AG08395 (cell line): Measurements from ENCODE around the gene CDIP1.
A peak's percentile ranks its signal among the peaks of the same experiment; 100 is the strongest.

ENCODE experiments used
- DNase-seq: peaks from one replicate; pipeline ENCODE4 v3.0.0; 2012; ENCODE audit warnings: mixed read lengths, low spot score

CDIP1 gene

GRCh38 chr16:4488499-4488967, 50.0 kb downstream of the CDIP1 start:
- no peak for DNase-seq

- DNase-seq = peak; percentile 55
These were observed 50.5 kb downstream of the CDIP1 start for GRCh38 chr16:4487955-4488498.

- no peak for DNase-seq
These were observed 52.3 kb downstream of the CDIP1 start for GRCh38 chr16:4486126-4486893.

GRCh38 chr16:4481963-4482362, 56.6 kb downstream of the CDIP1 start:
- DNase-seq = no peak

DNA sequence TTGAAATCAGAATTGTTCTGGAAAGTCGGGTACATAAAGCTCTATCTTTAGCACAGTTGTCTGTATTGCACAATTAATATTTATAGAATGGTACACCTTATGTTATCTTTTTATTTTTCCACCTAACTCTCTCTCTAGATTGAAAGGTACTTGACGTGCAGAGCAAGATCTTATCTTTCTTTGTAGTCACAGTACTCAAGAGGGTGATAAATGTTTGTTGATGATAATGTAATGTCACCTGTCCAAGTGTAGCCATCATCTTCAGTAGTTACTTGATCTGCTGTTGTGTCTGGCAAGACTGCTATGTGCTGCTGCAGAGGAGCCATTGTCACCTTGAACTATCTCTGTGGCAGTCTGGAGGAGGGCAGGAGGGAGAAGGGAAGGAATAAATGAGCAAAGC, 57.0 kb downstream of the CDIP1 start:
- no peak for DNase-seq

GRCh38 chr16:4477966-4478365, 60.6 kb downstream of the CDIP1 start:
- DNase-seq = peak; percentile 31

DNA sequence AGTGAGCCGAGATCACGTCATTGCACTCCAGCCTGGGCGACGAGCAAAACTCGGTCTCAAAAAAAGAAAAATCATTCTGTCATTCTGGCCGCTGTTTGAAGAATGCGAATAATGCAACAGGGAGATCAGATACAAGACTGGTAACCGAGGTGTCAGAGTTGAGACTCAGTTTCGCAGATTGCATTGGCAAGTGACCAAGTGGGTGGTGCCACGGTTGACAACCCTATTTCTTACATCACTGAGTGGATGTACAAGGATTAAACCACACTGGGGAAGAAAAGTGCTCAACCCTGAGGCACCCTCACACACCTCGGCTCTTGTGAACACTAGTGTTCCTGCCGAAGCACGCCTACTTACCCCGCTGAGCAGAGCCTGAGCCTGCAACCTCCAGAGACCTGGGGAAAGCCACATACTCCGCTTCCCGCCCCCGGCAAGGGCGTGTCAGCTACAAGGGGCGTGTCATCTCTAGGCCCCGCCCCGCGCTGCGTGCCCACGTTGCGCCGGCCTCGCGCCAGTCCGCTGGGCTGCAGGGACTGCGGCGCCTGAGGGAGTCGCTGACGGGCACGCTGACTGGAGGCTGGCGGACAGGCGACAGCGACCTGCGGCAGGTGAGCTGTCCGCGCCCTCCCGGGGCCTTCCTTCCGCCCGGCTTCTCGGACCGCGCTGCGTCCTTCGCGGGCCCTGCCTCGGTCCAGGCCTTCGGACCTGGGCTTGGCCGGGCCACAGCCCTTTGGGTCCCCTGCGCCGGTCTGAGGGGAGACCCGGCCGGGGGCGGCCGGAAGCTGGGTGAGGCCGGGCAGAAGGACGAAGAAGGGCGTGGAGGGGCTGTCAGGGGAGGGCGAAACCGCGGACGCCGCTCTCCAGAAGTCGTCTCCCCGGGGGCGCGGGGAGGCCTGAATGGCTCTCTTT, 62.4 kb downstream of the CDIP1 start, which contains the start of gene HMOX2:
Gene HMOX2, plus strand, starts transcription at position 519 of the 909 bp plus-strand sequence. CDS start 29,127 bp downstream, outside the sequence.
- peak; percentile 97 for DNase-seq

DNA sequence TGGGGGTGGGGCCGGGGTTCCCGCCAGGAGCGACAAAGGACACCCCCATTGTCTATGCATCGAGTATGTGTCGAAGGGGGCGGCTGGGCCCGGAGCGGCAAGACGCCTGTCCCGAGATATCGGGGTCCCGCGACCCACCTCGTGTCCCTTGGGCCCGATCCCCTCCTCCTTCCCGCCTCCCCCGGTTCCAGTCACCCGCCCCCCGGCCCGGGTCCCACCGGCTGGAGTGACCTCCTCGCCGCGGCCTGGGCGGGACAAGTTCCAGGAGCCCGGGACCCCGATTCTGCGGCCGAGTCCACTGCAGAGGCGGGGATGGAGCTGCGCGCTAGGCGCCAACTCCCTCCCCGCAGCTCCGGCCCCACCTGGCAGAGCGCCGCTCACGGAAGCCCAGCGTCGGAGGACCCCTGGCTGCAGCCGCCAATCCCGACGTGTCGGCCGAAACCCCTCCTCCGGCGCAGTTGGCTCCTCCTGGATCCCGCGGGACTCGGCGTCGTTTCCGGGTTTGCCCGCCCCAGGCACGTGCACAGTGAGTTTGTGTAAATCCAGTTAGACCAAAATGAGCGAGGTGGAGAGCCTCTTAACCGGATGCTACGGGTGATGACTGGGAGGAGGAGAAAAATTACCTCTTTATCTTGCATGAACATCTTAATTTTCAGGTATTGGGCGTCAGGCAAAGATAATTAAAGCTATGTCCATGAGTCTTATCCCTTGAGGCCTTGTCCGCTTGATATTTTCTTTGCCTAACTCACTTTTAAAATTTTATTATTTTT, 64.2 kb downstream of the CDIP1 start, which contains the start of gene NMRAL1:
Gene NMRAL1, minus strand, starts transcription at position 434 of the 770 bp plus-strand sequence. CDS start 493 bp downstream, outside the sequence.
- peak; percentile 79 for DNase-seq

DNA sequence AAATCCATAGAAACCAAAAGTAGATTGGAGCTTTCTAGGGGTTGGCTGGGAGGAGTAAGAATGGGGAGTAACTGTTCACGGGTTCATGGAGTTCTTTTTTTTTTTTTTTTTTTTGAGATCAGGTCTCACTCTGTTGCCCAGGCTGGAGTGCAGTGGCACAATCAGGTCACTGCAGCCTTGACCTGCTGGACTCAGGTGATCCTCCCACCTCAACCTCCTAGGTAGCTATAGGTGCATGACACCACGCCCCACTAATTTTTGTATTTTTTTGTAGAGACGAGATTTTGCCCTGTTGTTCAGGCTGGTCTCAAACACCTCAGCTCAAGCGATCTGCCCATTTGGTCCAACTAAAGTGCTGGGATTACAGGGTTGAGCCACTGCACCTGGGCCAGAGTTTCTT, 65.7 kb downstream of the CDIP1 start:
- no peak for DNase-seq

- DNase-seq = no peak
These were observed 66.7 kb downstream of the CDIP1 start for GRCh38 chr16:4471869-4472268.

- DNase-seq = no peak
These were observed 69.6 kb downstream of the CDIP1 start for GRCh38 chr16:4468972-4469371.

DNA sequence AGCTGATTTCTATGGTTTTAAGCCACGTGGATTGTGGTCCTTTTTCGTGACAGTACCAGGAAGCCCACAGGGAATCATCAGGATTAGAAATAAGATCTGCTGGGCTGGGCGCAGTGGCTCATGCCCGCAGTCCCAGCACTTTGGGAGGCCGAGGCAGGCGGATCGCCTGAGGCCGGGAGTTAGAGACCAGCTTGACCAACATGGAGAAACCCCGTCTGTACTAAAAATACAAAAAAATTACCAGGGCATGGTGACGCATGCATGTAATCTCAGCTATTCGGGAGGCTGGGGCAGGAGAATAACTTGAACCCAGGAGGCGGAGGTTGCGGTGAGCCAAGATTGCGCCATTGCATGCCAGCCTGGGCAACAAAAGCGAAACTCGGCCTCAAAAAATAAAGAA, 70.7 kb downstream of the CDIP1 start:
- no peak for DNase-seq

DNA sequence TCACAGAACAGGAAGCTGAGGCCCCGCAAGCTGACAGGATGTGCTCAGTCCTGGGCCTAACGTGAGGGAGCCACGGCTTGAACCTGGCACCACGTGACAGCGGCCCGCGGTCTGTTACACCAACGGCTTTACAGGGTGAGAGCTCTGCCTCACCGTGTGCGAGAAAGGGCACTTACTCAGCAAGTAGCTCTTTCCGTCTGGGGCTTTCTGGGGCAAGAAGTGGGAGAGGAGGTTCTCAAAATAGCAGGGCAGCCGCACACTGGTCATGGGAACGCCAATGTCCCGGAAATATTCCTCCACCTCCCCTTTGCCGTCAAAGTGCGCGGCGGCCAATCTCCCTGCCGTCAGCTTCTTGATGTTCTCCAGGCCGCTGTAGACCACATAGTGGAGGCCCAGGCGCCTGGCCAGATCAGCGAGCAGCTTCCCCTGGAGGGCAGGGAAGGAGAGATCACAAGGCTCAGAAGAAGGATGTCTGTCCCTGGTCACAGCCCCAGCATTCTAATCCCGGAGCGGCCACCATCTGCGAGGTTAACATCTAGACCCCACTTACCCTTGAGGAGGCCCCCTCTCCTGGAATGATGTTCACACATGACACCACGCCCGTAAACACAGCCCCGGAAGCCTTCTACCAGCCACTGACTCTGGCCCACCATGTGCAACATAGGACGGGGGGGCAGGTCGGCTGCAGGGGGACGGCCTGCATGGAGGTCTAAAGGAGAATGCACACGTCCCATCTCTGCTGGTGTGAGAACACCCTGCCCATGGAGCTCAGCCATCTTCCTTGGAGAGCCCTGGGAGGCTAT, 72.4 kb downstream of the CDIP1 start:
- no peak for DNase-seq

GRCh38 chr16:4463522-4464163, 74.9 kb downstream of the CDIP1 start:
- DNase-seq = no peak

DNA sequence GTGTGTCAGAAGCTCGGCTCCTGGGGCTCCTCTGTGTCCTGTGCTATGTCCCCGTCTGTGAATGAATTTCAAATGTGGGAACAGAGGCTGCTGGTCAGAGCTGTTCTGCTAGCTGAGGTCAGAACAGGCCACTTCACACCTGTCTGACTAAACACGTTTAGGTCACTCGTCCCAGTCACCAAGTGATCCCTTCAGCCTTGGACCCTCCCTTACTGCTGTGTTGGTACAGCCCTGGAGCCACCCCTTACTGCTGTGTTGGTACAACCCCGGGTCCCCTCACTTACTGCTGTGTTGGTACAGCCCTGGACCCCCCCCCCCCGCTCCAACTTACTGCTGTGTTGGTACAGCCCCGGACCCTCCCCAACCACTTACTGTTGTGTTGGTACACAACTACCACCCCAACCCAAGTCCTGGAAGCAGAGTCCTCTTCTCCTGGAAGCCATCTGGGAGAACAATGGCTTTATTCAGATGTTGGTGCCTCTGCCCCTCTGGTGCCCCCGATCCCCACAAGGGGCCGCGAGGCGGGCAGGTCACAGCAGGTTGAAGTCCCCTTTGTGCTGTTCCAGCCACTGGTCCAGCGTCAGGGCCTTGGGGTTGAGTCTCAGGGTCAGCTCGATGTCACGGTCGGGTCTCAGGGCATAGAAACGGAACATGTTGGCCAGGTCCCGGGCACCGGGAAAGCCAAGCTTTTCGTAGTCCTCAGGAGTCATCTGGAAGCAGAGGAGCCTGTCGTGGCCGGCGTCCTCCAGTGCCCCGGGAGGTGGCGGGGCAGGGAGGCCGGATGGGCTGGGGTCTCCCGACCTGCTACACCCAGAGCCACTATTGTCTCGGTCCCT, 77.1 kb downstream of the CDIP1 start:
- DNase-seq = no peak

GRCh38 chr16:4460936-4461249, 77.7 kb downstream of the CDIP1 start:
- DNase-seq = no peak
